CD4-positive, alpha-beta T cell treated with Interleukin-12 subunit alpha and Interleukin-12 subunit beta, for 1 hour (primary cell): ENCODE results near the gene BAZ2A.
"Not testable (repeated sequence)": the region's sequence is repeated elsewhere in the genome, so short reads cannot be mapped to it uniquely, and the experiment has no call there.

ENCODE experiments used
- DNase-seq: peaks from one replicate; pipeline ENCODE4 v3.0.0-alpha.2; 2020

BAZ2A gene

DNA sequence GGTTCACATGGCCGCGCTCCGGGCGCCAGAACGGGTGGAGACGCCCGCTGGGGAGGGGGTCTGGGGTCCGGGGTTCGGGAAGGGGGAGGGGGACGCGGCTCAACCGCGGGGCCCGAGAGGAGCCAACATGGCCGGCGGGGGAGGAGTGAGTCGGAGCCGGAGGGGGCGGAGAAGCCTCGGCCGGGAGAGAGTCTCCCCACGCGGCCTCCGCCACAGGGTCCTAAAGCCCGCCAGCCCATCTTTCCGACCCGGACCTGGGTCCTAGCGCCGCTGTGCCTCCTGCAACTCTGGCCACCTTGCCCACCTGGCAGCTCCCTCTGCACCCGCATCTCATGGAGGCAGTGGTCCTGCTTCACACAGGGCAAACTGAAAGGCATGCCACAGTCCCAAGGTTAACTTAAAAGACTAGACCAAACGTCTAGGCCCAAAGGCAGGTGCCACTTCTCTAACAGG is at the start of gene BAZ2A:
Gene BAZ2A, minus strand, starts transcription at position 147 of the 453 bp plus-strand sequence. CDS start 12,796 bp downstream, outside the sequence.
- DNase-seq: peak; percentile 87

GRCh38 chr12:56678852-56679251 is 48.7 kb upstream of the BAZ2A start:
- DNase-seq: no peak

- DNase-seq: no peak
These were observed 47.6 kb upstream of the BAZ2A start for GRCh38 chr12:56677680-56678079.

GRCh38 chr12:56676851-56677580 is 46.9 kb upstream of the BAZ2A start:
- DNase-seq: no peak

DNA sequence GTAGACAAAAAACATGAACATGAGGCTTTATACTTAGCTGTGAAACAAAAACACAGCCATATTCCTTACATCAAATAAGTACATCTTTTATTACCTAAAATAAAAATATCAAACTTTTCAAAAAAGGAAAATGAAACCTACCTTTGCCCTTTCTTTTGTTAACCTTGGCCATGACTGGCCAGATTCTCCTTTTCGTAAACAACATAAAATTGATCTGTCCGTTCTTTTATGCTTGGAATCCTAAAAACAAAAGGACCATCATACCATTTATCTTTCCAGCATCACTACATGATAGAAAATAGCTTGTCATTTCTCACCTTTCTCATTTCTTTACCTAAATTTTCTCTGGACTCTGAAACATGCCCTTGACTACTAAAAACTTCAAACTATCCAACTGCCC is 41.5 kb upstream of the BAZ2A start:
- DNase-seq: no peak

DNA sequence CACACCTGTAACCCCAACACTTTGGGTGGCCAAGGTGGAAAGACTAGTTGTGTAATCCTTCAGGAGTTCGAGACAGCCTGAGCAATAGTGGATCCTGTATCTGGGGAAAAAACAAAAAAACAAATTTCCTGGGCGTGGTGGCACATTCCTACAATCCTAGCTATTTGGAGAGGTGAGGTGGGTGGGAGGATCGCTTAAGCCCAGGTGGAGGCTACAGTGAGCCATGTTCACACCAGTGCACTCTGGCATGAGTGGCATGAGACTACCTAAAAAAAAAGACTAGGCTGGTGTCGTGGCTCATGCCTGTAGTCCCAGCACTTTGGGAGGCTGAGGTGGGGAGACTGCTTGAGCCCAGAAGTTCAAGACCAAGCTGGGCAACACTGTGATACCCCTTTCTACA is 40.7 kb upstream of the BAZ2A start:
- no peak for DNase-seq

DNA sequence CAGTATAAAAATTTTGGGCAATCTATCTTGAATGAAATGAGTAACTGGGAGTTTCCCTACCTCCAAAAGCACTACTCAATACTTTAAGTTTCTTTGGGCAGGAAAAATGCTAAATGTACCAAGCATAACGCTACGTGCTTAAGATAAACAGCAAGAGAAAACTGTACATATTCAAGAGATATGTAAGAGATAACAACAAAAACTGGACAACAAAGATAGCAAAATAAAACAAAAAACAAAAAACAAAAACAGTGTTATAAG is 38.0 kb upstream of the BAZ2A start:
- no peak for DNase-seq

DNA sequence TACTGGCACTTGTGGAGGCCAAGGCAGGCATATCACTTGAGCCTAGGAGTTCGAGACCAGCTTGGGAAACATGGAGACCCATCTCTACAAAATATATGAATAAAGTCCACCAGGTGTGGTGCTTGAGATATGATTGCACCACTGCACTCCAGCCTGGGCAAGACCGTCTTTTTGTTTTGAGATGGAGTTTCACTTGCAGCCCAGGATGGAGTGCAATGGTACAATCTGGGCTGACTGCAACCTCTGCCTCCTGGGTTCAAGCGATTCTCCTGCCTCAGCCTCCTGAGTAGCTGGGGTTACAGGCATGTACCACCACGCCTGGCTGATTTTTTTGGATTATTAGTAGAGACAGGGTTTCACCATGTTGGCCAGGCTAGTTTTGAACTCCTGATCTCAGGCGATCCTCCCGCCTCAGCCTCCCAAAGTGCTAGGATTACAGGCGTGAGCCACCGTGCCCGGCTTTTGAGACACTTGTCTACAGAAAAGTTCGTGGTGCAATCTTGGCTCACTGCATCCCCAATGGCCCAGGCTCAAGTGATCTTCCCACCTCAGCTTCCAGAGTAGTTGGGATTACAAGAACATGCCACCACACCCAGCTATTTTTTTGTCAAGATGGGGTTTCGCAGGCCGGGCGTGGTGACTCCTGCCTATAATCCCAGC is 32.0 kb upstream of the BAZ2A start:
- no peak for DNase-seq

GRCh38 chr12:56661560-56661959 is 31.4 kb upstream of the BAZ2A start:
- no peak for DNase-seq

DNA sequence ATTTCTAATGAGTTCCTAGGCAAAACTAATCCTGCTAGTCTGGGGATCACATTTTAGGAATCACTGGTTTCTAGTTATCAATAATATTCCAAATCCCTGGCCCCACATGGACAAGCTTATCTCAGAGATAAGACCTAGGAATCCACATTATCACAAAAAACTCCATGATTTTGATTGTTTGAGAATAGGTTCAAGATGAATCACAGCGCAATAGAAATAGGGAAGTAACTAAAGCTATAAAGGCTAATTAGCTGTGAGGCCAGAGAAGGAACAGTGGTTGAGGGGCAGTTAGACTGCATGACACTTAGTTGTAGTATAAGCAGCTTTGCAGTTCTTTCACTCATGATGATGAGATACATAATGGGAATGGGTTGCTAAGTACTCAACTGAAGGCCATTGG is 28.8 kb upstream of the BAZ2A start:
- DNase-seq: no peak

- DNase-seq: no peak
These were observed 27.6 kb upstream of the BAZ2A start for GRCh38 chr12:56657416-56658379.

DNA sequence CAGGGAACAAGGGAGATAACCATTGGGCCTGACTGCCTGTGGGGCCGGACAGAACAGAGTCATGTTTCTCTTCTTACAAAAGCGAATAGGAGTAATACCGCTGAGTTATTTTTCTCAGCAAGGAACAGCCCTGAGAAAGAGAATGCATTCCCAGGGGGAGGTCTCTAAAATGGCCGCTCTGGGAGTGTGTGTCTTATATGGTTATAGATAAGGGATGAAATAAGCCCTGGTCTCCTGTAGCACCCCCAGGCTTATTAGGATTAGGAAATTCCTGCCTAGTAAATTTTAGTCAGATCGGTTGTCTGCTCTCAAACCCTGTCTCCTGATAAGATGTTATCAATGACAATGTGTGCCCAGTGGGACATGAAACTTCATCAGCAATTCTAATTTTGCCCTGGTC is 23.7 kb upstream of the BAZ2A start:
- DNase-seq: not testable (repeated sequence)

- DNase-seq: not testable (repeated sequence)
These were observed 17.9 kb upstream of the BAZ2A start for GRCh38 chr12:56648023-56648422.

DNA sequence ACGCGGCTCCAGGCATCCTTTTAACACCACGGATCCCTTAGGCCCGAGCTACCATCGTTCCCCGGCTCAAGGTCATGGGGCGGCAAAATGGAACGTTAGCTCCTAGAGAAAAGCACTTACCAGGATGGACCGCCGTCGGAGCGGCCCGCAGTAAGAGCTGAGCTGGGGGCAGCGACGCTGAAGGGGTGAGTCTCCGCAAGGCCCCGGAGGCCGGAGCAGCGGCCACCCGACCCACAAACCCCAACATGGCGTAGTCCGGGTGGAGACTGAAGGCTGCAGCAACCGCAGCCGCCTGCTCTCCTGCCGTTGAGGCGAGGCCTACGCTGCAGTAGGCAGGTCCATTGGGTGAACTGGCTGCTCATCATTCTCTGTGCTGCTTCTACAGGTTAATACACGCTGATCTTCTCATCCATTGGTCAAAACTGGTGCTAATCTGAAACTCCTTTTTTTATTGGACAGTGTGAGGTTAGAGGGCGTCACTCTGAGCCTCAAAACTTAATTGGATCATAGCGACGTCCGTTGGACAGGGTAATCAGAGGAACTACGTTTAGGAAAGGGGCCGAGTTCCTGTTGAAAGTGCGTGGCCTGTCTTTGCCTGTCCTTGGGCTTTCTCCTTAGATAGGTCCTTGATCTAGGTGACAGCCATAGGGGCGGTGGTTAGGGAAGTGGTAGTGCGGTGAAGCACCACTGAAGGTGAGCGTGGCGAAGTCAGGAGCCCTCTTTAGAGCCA is 15.8 kb upstream of the BAZ2A start, which contains the start of gene ATP5F1B:
Gene ATP5F1B, minus strand, starts transcription at position 268 of the 730 bp plus-strand sequence. Its CDS starts 21 bp downstream, at position 247.
- peak; percentile 97 for DNase-seq

GRCh38 chr12:56645201-56645716 is 15.1 kb upstream of the BAZ2A start:
- DNase-seq: no peak

DNA sequence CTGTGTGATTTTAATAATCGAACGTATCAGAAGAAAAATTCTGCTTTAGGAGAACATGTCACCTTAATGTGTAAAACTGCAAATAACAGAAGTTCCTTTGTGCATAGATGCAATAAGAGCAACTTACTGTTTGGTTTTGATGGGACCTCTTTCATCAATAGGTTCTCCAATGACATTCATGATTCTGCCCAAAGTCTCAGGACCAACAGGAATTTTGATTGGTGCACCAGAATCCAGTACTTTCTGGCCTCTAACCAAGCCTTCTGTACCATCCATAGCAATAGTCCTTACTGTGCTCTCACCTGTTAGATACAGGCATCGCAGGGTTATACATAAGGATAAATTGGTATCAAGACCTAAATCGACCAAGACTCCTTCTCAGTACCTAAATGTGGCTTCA is 14.5 kb upstream of the BAZ2A start:
- no peak for DNase-seq

GRCh38 chr12:56641219-56641618 is 11.1 kb upstream of the BAZ2A start:
- no peak for DNase-seq

- DNase-seq: no peak
These were observed 7.5 kb upstream of the BAZ2A start for GRCh38 chr12:56637621-56638020.

DNA sequence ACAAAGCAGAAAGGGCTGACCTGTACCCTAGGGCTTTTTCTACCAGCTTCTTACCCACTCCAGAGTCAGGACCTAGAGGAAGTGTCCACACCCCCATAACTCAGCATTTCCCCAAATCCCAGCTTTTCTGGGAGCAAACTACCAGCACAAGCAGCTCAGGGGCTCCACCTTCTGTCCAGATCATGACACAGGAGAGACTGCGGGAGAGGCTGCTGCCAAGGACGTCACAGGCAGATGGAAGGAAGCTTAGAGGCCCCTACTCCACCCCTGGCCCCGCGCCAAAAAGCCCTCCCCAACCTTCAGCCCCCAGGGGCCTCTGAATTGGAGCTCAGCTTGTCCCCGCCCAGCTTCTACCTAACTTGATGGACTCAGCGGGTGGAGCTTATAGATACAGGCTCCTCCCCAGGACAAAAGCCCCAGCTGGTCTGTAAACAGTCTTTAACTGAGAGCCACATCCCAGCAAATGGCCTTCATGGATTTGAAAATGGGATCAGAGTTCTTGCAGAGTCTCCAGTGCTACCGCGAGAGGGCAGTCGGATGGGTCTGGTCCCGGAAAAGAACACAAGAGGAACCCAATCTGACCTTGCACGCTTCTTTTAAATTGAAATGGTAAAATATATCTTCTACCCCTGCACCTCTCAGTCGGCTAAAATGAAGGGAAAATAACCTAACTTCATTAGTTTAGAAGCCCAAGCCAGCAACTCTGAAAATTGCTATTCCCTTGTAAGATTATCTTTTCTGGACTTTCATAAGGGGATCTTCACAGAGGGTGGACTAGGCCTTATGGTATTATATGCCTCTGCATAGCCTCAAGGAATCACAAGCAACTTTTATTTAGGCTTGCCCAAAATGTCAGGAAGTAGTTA is 6.8 kb upstream of the BAZ2A start:
- DNase-seq: peak; percentile 95

DNA sequence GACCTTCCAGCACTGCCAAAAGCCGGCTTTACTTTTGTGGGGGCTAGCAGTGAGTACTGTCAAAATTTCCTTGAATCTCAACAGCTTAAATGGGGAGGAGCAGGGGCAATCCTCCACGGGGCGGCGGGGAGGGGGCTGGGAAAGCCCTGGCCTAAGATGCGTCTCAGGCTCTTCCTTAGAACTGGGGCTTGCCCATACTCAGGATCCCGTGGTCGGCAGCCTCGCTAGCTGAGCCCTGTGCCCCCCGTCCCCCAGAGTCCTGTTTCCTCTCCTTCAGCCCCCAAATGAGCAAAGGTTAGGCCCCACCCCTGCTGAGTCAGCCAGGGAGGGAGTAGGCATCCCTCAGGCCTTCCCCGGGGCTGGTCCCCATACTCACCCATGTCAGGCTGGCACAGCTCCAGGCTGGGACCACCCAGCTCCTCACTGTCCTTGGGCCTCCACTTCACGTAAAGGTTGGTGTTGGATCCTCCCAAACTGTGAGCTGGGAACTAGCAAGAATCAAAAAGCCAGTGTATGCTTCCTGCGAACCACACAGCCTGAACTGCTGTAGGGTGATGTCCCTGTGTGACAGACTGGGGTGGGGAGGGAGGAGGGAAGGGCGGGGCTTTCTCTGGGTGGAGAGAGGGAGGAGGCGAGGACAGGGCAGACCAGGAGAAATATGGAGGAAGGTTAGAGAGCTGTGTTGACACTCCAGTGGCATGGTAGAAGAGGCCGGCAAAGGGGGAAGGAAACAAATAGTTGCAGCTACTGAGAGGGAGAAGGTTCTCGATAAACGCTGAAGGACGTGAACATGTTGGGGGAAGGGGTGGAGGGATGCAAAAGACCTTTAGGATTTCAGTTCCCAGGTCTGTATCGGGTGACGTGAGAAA is 5.9 kb upstream of the BAZ2A start:
- peak; percentile 86 for DNase-seq
